OCI-M2 (cell line): ENCODE measurements around the gene SLC5A4.
"Not testable (repeated sequence)": the region's sequence is repeated elsewhere in the genome, so short reads cannot be mapped to it uniquely, and the experiment has no call there.

Experiments
- DNase-seq: peaks from one replicate; lab custom pipeline; 2025; ENCODE audit not compliant: unreplicated experiment; lab: John Stamatoyannopoulos, UW

SLC5A4 gene

DNA sequence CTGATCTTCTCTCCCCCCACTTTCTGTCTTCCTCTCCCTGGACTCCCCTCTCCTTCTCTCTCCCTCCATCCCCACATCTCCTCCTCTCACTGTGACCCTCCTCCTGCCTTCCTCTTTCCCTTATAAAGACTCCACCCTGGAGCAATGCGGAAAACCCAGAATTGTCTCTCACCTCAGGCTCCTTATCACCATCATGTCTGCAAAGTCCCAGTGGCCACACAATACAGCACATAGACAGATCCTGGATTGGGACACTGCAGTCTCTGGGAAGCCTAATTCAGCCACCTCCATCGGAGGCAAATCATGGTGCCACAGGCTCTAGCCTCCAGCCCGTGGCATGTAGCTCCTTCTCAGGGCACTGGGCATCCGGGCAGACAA is 53.0 kb downstream of the SLC5A4 start:
- DNase-seq, result no peak

DNA sequence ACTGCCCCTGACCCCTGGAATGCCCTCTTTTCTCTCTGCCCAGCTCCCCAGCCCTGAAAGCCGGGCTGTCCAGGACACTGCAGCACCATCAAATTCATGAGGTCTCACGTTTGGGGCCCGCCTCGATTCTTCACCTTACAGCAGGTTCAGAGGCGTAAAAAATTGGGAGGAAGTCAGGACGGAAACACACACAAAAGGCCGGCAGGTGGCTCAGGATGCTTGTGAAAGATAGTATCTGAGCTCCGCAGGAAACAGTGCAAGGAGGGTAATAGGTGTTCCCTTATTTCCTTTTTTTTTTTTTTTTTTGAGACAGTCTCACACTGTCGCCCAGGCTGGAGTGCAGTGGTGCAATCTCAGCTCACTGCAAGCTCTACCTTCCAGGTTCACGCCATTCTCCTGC is 54.4 kb downstream of the SLC5A4 start:
- no peak for DNase-seq

- DNase-seq, result no peak
Observed at GRCh38 chr22:32199961-32200360, 55.2 kb downstream of the SLC5A4 start.

DNA sequence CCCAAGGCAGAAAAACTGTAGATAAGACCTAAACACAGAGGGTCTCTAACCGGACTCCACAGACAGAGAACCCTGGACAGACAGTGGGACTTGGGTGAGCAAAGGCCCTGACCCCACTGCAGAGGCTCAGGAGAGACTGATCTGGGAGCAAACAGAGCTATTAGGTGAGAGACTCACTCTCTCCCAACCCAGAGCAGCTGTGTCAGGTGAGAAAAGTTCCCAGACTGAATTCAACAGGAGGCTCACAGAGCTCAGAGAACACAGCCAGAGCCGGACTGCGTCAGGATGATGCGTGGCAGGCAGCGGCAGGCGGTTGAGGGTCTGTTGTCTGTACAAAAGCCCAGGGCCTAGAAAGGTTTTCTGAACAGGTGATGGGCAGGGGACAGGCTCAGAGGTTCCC is 55.8 kb downstream of the SLC5A4 start:
- DNase-seq, result no peak

GRCh38 chr22:32197553-32198226 is 57.5 kb downstream of the SLC5A4 start:
- DNase-seq, result not testable (repeated sequence)

GRCh38 chr22:32195900-32196299 is 59.2 kb downstream of the SLC5A4 start:
- DNase-seq, result not testable (repeated sequence)

GRCh38 chr22:32193346-32193745 is 61.8 kb downstream of the SLC5A4 start:
- not testable (repeated sequence) for DNase-seq

DNA sequence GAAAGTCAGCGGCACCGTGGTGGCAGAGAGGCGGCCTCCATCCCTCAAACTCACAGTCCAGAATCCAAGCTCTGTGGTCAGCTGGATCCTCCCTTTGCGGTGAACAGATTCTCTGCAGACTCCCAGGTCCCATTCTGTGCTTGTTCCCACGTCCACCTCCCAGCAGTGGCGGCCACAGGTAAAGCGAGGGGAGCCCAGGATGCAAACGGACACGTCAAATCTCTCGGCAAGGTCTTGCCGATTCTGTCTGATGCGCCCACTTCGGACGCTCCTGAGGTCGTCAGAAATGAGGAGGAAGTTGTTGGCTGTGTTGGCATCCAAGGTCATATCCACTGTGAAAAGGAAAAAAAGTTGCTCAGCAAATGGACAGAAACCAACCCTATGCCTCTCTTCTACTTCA is 64.1 kb downstream of the SLC5A4 start:
- not testable (repeated sequence) for DNase-seq

- no peak for DNase-seq
Observed at GRCh38 chr22:32185821-32186220, 69.3 kb downstream of the SLC5A4 start.

DNA sequence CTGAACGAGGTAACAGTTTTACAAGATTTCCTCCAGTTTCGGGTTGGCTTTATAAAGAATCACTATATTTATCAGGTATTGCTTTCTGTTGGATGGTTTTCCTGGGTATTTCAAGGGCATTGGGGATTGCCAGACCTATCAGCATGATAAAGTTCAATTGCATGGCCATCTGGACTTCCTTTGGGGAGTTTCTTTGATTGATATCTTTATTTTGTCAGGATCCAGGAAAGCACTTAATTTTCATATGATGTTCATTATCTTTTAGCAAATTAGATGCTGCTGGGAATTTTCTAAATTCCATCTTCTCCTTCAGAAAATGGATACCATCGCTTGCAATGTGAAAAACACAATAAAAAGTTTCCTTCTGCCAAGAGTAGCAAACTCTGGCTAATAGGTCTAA is 71.5 kb downstream of the SLC5A4 start:
- DNase-seq, result no peak

GRCh38 chr22:32181043-32181442 is 74.1 kb downstream of the SLC5A4 start:
- no peak for DNase-seq

DNA sequence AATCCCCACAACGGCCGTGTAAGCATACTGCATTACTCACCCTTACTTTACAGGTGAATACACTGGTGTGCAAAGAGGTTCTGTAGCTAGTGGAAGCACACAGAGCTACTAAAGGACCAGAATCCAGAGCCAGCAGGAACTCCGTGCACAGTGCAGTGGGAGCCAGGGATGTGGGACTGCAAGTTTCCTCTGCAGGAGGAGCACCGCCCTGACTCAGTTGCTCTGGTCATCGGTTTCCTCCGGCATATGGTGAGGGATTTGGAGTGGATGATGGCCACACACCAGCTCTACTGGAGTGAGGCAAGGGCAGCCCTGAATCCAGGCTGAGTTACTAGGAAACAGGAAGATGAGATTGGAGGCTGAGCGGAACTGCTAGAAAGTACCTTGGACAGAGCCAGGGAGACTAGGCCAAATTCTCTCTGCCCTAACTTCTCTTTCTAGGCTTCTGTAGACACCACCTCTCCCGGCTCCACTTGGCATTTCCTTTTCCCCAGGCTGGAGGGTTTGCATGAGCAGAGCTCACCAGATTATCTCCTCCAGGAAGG is 77.9 kb downstream of the SLC5A4 start:
- no peak for DNase-seq

GRCh38 chr22:32175683-32176644 is 79.2 kb downstream of the SLC5A4 start:
- DNase-seq, result no peak

GRCh38 chr22:32175115-32175514 is 80.0 kb downstream of the SLC5A4 start:
- DNase-seq, result no peak
